CD4-positive, alpha-beta T cell treated with Interferon gamma for 1 hour (primary cell): ENCODE data around the gene TAF11L13.

Experiments used
- DNase-seq: peaks from one replicate; pipeline ENCODE4 v3.0.0-alpha.2; 2020

Gene TAF11L13

GRCh38 chr5:17680737-17681136 lies 48.8 kb downstream of the TAF11L13 start:
- DNase-seq = no peak
